Fibroblast of lung (primary cell): Measurements from ENCODE around the gene PPP2R5C.

Experiments used
- CTCF ChIP-seq, 2 donors: IDR thresholded peaks in 1 of 2; conservative IDR thresholded peaks in 1 of 2; 1 replicate in 1 of 2; 2 replicates in 1 of 2; pipeline ENCODE4 v1.5.1; 2011 to 2012; ENCODE audit warnings: low read length in 2 of 2, control low read depth in 1 of 2, inconsistent platforms in 1 of 2, low read depth in 1 of 2, mild to moderate bottlenecking in 1 of 2
- EZH2 ChIP-seq: IDR thresholded peaks from 2 replicates; pipeline ENCODE4 v1.5.1; 2012; ENCODE audit warnings: low read length, control low read depth, mild to moderate bottlenecking; ENCODE audit errors: missing control alignments

GRCh38 chr14:101969481-101969880, 208.0 kb downstream of the PPP2R5C start:
- TF ChIP-seq EZH2: no peak
- TF ChIP-seq CTCF (conservative IDR thresholded peaks at IDR 0.05 in 1 of 2, IDR thresholded peaks at IDR 0.05 in 1 of 2; ENCODE audit: low read depth in 1 of 2, low read length in 2 of 2): no peak
